COLO829 (cell line): Measurements from ENCODE around the gene SMIM24.

Experiments used
- DNase-seq: peaks from one replicate; pipeline ENCODE4 v3.0.0; 2012; ENCODE audit warnings: low spot score

The SMIM24 gene

GRCh38 chr19:3497757-3498520 is 17.6 kb upstream of the SMIM24 start:
- DNase-seq, result no peak

DNA sequence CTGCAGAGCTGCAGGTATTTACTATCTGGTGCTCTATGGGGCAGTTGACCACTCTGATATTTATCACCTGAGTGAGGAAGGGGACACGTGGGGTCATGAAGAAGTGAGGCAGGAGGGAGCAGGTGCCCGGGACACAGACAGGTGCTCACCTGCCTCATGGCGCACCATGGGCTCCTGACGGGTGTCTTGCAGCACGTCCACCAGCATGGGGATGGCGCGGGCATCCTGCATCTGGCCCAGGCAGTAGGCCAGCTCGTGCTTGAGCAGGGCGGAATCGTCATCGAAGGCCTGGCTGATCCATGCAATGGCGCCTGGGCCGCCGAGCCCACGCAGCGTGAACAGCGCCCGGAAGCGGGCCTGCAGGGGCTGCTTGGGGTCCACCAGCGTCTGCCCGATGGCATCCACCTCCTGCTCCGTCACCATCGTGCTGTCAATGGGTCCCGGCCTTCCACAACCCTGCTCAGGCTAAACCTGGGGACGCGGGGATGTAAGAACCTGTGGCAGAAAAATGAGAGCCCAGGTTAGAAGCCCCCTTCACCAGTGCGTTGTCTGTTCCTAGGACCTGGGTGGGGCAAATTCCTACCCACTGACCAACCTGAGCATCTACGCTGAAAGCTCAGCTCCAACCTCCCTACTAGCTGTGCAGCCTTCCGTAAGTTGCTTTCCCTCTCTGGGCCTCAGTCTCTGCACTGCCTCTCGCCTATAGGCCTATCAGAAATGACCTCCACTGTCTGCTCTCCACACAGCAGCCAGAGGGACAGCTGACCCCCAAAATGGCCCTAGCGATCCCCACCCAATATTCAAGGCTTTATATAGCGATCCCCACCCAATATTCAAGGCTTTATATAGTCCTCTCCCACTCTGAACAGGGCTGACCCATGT is 16.3 kb upstream of the SMIM24 start:
- no peak for DNase-seq

DNA sequence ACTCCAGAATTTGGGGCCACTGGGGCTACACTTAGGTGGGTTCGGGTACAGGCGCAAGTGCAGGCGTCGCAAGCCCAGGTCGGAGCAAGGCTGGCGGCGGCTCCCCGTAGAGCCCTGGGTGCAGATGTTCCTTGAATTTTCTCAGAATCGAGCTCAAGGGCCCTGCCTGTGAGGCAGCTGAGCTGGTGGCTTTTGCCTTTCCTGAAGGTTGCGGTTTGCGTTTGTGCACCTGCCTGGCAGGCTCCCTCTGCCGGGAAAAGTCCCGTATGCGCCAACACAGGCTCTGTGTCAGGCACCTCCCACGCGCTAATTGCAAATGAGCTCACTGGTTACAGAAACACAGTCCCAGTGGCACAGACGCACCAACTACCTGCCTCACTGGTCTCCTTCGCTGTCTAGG is 14.2 kb upstream of the SMIM24 start:
- DNase-seq, result no peak

- no peak for DNase-seq
Observed at GRCh38 chr19:3494051-3494450, 13.7 kb upstream of the SMIM24 start.

- no peak for DNase-seq
Observed at GRCh38 chr19:3493651-3494050, 13.3 kb upstream of the SMIM24 start.

- DNase-seq, result no peak
Observed at GRCh38 chr19:3492919-3493318, 12.6 kb upstream of the SMIM24 start.

DNA sequence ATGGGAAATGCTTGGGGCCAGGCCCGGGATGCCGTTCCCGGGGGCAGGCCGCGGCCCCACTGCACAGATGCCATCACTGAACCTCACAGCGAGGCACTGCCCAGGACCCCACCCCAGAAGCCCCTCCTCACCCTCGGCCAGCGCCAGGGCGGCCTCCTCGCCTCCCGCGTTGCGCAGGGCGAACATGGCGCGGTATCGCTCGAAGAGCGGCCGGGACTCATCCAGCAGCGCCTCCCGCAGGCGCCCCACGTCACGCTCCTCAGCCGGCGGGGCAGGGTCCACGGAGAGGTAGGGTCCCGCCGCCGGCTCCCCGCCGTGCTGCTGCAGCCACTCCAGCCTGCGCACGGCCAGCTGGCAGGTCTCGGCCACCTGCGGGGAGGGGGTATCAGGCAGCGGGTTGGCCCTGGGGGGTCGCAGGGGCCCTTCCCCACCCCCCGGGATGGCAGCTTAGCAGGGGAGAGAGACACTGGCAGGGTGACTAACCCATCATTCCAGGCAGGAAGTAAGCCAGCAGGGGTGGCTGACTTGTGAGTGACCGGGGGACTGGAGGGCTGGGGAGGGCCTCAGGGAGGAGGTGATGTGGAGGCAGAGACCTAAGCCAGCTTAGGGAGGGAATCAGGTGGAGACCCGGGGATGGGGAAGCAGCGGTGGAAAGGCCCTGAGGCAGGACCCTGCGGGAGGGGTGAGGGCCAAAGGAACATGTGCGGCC is 12.0 kb upstream of the SMIM24 start:
- no peak for DNase-seq

- no peak for DNase-seq
Observed at GRCh38 chr19:3491396-3492119, 11.2 kb upstream of the SMIM24 start.

DNA sequence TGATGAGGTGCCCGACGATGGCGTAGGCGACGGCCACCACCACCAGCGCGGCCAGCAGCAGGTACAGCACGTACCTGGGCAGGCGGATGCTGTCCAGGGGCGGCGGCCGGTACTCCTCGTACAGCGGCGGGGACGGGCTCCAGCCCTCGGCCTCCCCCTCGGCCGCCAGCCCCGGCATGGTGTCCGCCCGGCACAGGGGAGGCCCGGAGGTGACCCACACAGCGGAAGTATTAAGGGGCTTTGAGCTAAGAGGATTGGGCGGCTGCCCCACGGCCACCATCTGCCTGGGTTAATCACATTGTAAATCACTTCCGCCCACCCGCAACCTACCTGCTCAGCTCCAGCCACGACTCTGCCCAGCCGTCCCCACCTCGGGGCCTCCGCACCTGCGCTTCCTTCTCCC is 2.9 kb upstream of the SMIM24 start, which contains the start of gene SMIM44:
Gene SMIM44, minus strand, starts transcription at position 216 of the 403 bp plus-strand sequence. Its CDS starts 38 bp downstream, at position 178.
- no peak for DNase-seq

GRCh38 chr19:3482507-3483225 is 2.3 kb upstream of the SMIM24 start:
- DNase-seq, result no peak

GRCh38 chr19:3481241-3482090 is 1.1 kb upstream of the SMIM24 start:
- no peak for DNase-seq

- DNase-seq, result peak; percentile 61
Observed at GRCh38 chr19:3479834-3480215, 500 bp downstream of the SMIM24 start.

- peak; percentile 79 for DNase-seq
Observed at GRCh38 chr19:3479177-3479833, 1.0 kb downstream of the SMIM24 start.

DNA sequence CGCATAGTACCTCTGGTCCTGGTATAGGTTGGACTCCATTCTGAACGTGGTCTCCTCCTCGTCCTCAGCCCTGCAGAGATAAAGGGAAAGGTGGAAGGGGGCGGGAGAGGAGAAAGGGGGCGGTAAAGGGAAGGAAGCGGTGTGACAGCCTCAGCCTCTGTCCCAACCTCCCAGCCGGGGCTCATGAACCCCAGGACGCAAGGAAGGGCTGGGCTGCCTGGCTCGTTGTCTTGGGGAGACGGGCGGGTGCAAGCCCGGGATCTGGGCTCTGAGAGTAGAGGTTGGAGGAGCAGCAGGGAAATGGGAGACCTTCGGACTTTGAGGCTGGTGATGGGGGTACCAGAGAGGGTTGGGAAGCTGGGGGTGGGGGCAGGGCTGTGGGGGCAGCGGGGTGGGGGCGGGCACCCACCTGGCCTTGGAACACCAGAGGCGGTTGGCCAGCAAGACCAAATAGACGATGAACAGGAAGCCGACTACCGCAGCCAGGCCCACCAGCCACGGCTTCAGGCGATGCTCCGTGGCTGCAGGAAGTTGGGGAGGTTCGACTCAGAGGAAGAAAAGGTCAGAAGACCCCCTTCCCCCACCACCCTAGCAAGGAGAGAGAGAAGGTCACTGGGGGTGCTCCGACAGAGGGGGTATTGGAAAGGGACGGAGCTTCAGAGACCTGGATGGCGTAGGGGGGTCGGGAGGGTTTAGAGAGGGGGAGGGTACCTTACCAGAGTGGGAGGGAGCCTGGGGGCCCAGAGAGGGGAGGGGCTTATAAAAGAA is 1.7 kb downstream of the SMIM24 start:
- no peak for DNase-seq

DNA sequence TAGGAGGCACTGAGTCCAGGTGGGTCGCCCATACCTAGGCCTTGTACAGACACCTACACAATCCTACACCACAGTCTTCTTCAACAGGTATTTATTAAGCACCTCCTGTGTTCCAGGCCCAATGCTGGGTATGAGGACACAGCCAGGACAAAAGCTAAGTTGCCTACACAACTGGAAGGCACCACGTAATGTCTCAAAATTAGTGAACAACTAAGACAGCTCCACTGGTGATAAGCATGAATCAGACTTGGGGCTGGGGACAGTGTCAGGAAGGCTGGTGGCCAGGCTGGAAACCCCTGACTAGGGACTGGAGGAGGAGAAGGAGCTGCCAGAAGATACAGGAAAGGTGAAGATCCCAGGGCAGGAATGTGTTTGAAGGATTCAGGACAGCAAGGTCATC is 2.4 kb downstream of the SMIM24 start:
- no peak for DNase-seq

- no peak for DNase-seq
Observed at GRCh38 chr19:3477506-3477905, 2.8 kb downstream of the SMIM24 start.

DNA sequence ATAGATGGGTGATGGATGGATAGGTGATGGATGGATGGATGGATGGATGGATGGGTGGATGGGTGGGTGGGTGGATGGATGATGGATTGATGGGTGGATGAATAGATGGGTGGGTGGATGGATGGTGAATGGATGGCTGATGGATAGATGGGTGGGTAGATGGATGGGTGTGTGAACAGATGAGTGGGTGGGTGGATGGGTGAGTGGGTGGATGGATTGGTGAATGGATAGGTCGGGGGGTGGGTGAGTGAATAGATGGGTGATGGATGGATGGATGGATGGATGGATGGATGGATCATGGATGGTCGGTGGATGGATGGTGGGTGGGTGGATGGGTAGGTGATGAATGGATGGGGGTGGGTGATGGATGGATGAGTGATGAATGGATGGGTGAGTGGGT is 3.5 kb downstream of the SMIM24 start:
- DNase-seq, result no peak

- no peak for DNase-seq
Observed at GRCh38 chr19:3475449-3475848, 4.9 kb downstream of the SMIM24 start.

DNA sequence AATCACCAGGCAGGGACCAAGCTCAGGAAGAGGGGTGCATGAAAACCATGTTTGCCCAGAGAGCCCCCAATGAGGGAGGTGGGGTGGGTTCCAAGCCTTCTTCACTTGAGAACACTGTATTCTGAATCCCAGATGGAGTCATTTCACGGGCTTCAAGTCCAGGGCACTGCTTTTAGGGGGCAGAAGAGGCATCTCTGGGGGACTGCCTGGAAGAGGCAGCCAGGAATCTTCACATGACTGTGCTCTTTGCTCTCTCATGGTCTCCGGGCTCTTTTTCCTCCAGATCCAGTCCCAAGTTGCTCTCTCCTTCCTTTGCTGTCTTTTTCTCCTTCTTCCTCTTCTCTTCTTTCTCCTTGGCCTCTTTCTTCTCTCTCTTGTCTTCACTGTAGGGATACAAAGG is 5.7 kb downstream of the SMIM24 start:
- no peak for DNase-seq
